Psoas muscle (tissue), 8 donors: Measurements from ENCODE around the gene MPDZ. TPM values are rescaled to one million over a fixed set of nuclear protein-coding genes. Genes with fewer than 3 reads are reported as not detected.

ENCODE experiments used
- ATAC-seq, 4 donors: fragments of 200-7000 bp; cut with Tn5 transposase; one replicate each; pipeline ENCODE4 v1.9.1; 2020; ENCODE audit warnings: moderate library complexity in 3 of 4, mild to moderate bottlenecking in 2 of 4
- DNase-seq, 2 donors: peaks; one replicate each; pipeline ENCODE4 v3.0.0-alpha.2; 2020
- H3K27ac ChIP-seq: fragments of 200-600 bp; one replicate; pipeline ENCODE4 v1.8.0; 2022
- H3K27me3 ChIP-seq, 3 donors: fragments of 200-600 bp in 1 of 3; one replicate each; pipeline versions ENCODE4 v1.6.1 to v1.8.0; 2013 to 2022; ENCODE audit warnings: low read length in 2 of 3, mild to moderate bottlenecking in 2 of 3, moderate library complexity in 1 of 3; ENCODE audit not compliant: insufficient read depth in 3 of 3
- H3K36me3 ChIP-seq, 2 donors: fragments of 200-600 bp in 1 of 2; one replicate each; pipeline versions ENCODE4 v1.6.1 to v1.8.0; 2013 to 2022; ENCODE audit warnings: low read depth in 1 of 2, mild to moderate bottlenecking in 1 of 2, moderate library complexity in 1 of 2; ENCODE audit not compliant: insufficient read depth in 1 of 2
- H3K4me1 ChIP-seq: fragments of 200-600 bp; one replicate; pipeline ENCODE4 v1.8.0; 2022
- H3K4me3 ChIP-seq: fragments of 200-600 bp; one replicate; pipeline ENCODE4 v1.8.0; 2022; ENCODE audit warnings: mild to moderate bottlenecking
- H3K9me3 ChIP-seq: fragments of 200-600 bp; one replicate; pipeline ENCODE4 v1.8.0; 2022
- WGBS, 3 donors: extraction: QIAGEN DNeasy Blood & Tissue Kit; methylation state at CpG; one replicate each; pipeline versions ENCODE4 v1.1.6 to v1.1.7; 2013; 5-methylcytosine and 5-hydroxymethylcytosine counted together
- intact Hi-C, 2 donors: fragments of 100-400 bp; cut with DNase I; formaldehyde crosslinking; loops; one replicate each; pipeline versions ENCODE4 v1.11.0 to v1.14.2; 2022
- polyA plus RNA-seq, 3 donors: library from polyadenylated mRNA; stranded (reverse); fragments of 200-250 nt; gene quantifications; one replicate each; pipeline ENCODE4 v1.2.3, GENCODE V29; 2013
- total RNA-seq, 4 donors: library from RNA; stranded (reverse); fragmentation: NEBNext Ultra II Directional in 2 of 4; extraction: Animal tissue kit (Norgen Biotek cat#: 25700) in 2 of 4; gene quantifications; one replicate each; pipeline versions ENCODE4 v1.2.1 to v1.2.4, GENCODE V29; 2021 to 2023
- TF ChIP-seq, protein P1 (sequence below): fragments of 200-600 bp; IDR thresholded peaks from one replicate; pipeline ENCODE4 v1.8.0; 2022; ENCODE audit warnings: antibody characterized with exemption
- donor health status: healthy with polysubstance abuse.
- donor health status: DM: no; HTN: no; CAD: no; lungs with moderate emphysema.
- donor health status: Bipolar disorder and iron deficiency.
- donor health status: healthy.
- donor health status: DM: yes; HTN: yes; CAD: no.
- donor health status: DM: no; HTN: no; CAD: no.
- donor health status: DM: no; HTN: no; CAD: no.
- donor health status: DM: yes; HTN: yes; CAD: no.

MPDZ gene
- total and polyA plus RNA-seq, 7 donors = 9.3 to 42.8 (median 23.1) TPM

DNA sequence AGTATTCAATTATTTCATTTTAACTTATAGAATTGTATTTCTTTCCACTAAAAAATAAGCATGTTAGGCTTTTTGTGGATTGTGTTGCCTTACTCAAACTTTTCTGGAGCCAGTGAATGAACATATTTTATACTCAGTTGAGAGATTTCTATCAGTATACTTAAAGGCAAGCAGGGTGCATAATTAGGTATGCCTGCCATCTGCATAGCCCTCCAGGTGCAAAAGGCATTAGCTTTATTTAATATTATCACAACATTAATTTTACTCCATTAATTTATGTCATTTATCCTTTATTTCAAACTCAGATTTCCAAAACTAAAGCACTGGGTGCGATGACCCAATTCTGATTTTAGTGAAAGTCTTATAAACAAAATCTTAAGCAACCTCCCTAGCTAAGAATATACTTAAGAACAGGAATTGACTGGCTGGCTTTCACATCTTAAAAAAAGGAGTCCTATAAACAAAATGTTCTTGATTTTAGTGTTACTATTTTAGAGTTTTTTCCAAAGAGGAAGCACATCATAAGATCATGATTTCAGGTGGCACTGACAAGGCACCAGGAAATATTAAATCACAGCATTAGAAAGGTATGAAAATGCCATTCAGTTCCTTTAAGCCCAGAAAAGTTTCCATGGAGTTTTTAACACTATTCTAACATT lies 178.4 kb downstream of the MPDZ start:
- H3K4me1 ChIP-seq = no peaks in the 10 kb centered on the region
- TF ChIP-seq, protein P1, sequence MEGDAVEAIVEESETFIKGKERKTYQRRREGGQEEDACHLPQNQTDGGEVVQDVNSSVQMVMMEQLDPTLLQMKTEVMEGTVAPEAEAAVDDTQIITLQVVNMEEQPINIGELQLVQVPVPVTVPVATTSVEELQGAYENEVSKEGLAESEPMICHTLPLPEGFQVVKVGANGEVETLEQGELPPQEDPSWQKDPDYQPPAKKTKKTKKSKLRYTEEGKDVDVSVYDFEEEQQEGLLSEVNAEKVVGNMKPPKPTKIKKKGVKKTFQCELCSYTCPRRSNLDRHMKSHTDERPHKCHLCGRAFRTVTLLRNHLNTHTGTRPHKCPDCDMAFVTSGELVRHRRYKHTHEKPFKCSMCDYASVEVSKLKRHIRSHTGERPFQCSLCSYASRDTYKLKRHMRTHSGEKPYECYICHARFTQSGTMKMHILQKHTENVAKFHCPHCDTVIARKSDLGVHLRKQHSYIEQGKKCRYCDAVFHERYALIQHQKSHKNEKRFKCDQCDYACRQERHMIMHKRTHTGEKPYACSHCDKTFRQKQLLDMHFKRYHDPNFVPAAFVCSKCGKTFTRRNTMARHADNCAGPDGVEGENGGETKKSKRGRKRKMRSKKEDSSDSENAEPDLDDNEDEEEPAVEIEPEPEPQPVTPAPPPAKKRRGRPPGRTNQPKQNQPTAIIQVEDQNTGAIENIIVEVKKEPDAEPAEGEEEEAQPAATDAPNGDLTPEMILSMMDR = no peak
- H3K36me3 ChIP-seq = peaks cover 4 to 29% of the 10 kb centered on the region in 2 donors
- H3K27ac ChIP-seq = no peak overlapping the region
- no peak for ATAC-seq
- WGBS, 3 donors = 94 to 98% (median 95%) methylated on average over 1 of the region's 1 CpG
- no peak overlapping the region for H3K4me3 ChIP-seq
- H3K27me3 ChIP-seq = no peaks in the 10 kb centered on the region
- no peak for DNase-seq
- intact Hi-C loops = no loop called here
- no peaks in the 10 kb centered on the region for H3K9me3 ChIP-seq

DNA sequence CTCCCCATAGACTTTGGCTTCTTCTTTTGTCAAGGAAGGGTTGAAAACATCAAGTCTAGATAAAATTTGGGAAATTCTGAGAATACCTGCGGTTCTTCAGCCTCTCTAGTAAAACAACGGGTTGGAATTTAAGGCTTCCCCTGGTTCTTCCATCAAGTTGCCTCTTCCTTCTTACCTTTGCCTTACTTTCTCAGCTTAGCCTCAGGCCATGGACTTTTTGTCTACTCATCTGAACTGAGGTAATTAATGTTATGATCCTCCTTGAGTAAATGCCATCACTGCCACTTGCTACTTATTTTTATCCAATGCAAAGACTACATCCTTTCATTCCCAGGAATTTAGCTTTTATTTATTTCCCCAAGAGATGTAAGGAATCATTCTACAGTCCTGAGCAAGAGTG lies 184.4 kb downstream of the MPDZ start:
- ATAC-seq (no peak), DNase-seq (no peak)
- Histone ChIP-seq H3K36me3 (no peaks in the 10 kb centered on the region), H3K4me3 (no peak overlapping the region), H3K9me3 (no peaks in the 10 kb centered on the region), H3K27me3 (no peaks in the 10 kb centered on the region), H3K27ac (no peak overlapping the region), H3K4me1 (no peaks in the 10 kb centered on the region)
- intact Hi-C loops = no loop called here
- TF ChIP-seq, protein P1 = no peak
- WGBS, 3 donors = 94 to 100% (median 98%) methylated on average over 2 of the region's 2 CpGs

DNA sequence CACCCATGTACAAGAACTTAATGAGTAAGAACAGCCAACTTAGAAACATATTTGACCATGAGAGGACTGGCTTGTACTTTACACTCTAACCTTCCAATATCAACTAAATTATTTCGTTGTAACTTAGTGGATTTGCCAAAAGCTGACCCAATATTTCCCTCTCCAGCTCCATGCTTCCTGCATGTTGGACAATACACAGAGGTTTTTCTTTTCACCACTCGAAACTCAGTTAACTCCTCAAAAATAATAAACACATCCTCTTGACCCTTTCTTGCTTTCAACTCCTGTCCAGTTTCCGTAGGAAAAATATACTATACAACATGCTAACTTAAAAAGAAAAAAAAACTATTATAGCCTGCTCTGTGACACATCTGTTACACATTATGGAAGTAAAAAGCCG lies 188.9 kb downstream of the MPDZ start:
- Histone ChIP-seq H3K9me3 (no peaks in the 10 kb centered on the region), H3K4me1 (no peaks in the 10 kb centered on the region), H3K36me3 (no peaks in the 10 kb centered on the region), H3K27ac (no peak overlapping the region), H3K27me3 (no peaks in the 10 kb centered on the region), H3K4me3 (no peak overlapping the region)
- TF ChIP-seq, protein P1 = no peak
- intact Hi-C loops = loop anchor here in 1 of 2 donors (5.0 kb wide), 1 partner anchor 313 kb away; the partner anchor contains the start of gene LURAP1L
- 37 to 44% (median 39%) methylated on average over 4 of the region's 4 CpGs for WGBS, 3 donors
- DNase-seq = no peak
- no peak for ATAC-seq

DNA sequence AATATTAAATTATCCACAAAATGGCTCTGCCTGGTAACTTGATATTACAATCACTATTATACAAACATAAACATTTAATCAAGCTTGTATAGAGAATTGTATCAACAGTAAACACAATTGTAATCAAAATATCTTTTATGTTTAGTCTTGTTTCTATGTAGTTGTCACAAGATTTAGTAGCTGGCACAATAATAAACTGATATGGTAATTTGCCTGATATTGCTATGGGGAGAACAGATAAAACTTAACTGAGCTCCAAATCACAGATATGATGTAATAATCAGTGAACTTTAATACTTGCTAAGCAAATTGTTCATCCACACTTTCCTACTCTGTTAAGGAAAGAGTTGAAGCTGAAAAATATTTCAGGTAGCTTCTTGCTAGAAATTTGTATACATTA lies 189.8 kb downstream of the MPDZ start:
- Histone ChIP-seq H3K9me3 (no peaks in the 10 kb centered on the region), H3K4me1 (no peaks in the 10 kb centered on the region), H3K4me3 (no peak overlapping the region), H3K27ac (no peak overlapping the region), H3K27me3 (no peaks in the 10 kb centered on the region), H3K36me3 (no peaks in the 10 kb centered on the region)
- no peak for ATAC-seq
- intact Hi-C loops = loop anchor here (5.0 kb wide), 3 partner anchors 57 to 367 kb away; partner anchors contain the start of gene LURAP1L (in 1 of the 2)
- TF ChIP-seq, protein P1 = no peak
- DNase-seq = no peak
